GM12875 (cell line): Measurements from ENCODE around the gene ZNF566.

Experiments
- H3K4me3 ChIP-seq: one replicate; pipeline ENCODE4 v1.5.1; 2011; ENCODE audit warnings: low read depth, low read length, control low read depth
- TF ChIP-seq, protein P1 (sequence below): IDR thresholded peaks from 2 replicates; pipeline ENCODE4 v1.5.1; 2011; ENCODE audit warnings: low read depth, mild to moderate bottlenecking, control low read depth, inconsistent platforms, low read length, moderate library complexity, borderline replicate concordance; ENCODE audit not compliant: insufficient read depth

Gene ZNF566

DNA sequence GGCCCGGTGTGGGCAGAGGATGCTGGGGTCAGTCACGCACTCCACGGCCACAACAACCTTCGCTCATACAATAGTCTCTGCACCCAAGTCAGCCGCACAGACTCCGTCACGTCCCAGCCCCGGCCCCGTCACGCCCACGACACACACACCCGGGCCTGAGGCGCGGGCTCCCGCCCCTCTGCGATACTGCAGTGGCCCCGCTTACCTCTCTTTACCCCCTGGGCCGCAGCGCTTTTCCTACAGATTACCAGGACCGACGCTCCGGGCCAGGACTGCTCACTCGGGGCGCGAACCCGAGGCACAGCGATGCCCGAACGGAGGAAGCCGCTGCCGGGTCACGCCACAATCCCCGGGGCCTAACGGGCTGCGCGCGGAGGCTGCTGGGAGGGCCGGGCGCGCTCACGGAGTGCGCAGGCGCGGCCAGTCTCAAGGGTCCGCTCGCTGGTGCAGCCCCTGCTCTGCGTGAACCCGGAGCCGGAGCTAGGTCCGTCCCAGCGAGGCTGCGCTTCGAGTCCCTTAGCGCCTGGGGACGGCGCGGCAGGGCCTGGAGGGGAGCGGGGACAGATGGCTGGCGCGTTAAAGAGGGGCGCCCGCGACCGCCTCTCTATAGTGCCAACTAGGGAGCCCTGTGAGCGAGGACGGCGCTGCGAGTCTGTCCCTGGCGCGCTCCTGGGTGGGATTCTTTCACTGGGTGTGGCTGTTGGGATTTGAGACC is 70.9 kb downstream of the ZNF566 start, which contains the start of gene ZFP82:
Gene ZFP82 (minus strand): TSS at position 358 of the 715 bp plus-strand sequence. CDS start 8,855 bp downstream, outside the sequence.
- TF ChIP-seq, protein P1, sequence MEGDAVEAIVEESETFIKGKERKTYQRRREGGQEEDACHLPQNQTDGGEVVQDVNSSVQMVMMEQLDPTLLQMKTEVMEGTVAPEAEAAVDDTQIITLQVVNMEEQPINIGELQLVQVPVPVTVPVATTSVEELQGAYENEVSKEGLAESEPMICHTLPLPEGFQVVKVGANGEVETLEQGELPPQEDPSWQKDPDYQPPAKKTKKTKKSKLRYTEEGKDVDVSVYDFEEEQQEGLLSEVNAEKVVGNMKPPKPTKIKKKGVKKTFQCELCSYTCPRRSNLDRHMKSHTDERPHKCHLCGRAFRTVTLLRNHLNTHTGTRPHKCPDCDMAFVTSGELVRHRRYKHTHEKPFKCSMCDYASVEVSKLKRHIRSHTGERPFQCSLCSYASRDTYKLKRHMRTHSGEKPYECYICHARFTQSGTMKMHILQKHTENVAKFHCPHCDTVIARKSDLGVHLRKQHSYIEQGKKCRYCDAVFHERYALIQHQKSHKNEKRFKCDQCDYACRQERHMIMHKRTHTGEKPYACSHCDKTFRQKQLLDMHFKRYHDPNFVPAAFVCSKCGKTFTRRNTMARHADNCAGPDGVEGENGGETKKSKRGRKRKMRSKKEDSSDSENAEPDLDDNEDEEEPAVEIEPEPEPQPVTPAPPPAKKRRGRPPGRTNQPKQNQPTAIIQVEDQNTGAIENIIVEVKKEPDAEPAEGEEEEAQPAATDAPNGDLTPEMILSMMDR, result no peak
- H3K4me3 ChIP-seq, result peak within 1 kb of the TSS; percentile 81

DNA sequence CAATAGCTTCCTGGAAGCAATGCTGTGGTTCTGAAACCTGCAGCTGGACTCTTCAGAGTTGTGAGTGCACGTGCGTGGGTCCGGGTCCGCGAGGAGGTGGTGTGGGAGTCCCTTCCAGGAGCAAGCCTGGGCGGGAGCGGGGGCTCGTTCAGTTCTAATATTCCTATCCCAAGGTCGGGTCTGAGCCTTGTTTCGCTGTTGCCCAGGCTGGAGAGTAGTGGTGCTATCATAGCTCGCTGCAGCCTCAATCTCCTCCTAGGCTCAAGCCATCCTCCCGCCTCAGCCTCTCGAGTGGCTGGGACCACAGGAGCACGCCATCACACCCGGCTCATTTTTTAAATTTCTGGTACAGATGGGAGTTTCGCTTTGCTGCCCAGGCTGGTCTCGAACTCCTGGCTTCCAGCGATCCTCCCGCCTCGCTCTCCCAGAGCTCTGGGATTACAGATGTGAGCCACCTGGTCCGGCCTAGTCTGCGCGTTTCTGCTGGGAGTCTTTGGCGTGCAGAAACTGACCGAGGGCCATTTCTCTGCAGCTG is 71.5 kb downstream of the ZNF566 start:
- TF ChIP-seq, protein P1, result no peak
- H3K4me3 ChIP-seq, result peak overlapping the region; percentile 81

DNA sequence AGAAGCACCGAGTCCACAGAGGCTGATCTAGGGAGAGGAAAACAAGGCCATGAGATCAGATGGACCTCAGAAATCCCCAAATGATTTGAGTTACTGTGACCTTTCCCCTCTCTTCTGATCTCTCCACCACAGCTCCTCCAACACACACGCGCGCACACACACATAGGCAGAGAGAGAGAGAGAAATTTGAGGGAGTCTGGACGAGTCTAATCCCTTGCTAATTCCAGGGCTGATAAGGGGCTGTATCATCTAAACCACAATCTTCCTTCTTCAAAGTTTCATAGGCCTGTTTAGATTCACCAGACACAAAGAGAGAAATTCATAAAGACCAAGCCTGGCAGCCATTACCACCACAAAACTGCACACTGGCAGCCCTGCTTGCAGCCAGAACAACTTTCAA is 79.5 kb downstream of the ZNF566 start:
- no peak overlapping the region for H3K4me3 ChIP-seq
- TF ChIP-seq, protein P1, result no peak

DNA sequence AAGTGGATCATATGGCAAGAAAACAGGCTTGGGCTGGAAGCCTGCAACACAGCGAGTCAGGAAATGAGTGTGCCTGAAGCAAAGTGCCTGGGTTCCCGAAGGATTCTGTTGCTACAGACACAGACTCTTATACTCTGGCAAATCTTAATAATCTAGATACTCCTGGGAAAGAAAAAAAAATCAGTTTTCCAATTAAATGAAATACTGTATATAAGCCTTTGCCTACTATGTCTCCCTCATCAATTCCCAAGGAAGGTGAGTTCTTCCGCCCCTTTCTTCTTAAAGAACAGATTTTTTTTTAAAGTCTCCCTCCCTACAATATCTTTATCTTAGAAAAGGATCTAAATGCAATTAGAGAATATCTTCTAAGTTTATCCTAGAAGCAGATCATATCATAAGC is 81.3 kb downstream of the ZNF566 start:
- no peak overlapping the region for H3K4me3 ChIP-seq
- TF ChIP-seq, protein P1, result no peak

DNA sequence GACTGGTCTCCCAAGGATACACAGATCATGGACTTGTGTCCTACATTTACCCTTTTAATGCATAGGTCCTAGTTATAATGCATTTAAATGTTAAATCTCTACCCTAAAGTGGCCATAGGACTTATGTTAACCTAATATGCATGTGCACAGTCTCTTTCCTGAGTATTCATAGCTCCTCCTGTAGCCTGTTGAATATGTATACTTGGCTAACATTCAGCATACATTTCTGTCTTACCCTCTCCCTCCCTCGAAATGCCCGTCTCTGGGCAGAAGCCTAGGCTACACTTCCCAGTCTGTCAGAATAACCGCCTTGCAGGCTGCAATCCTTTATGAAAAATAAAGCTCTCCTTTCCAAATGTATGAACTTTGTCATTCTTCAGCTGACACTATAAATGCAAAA is 84.9 kb downstream of the ZNF566 start:
- no peak overlapping the region for H3K4me3 ChIP-seq
- TF ChIP-seq, protein P1, result no peak

DNA sequence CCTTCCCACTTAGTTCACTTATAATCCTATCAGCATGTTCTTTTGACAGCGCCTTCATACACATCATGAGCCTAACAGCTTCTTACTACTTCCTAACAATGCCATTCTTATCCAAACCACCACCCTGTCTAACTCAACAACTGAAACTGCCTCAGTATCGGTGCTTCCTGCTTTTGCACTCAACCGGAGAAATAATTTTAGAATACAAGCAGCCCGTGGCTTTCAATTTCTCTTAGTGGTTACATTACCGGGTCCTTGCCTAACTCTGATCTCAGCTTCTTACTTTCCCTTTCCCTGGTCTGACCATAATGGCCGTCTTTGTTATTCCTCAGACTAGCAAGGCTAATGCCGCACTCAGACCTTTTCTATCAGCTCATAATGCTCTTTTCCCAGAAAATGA is 87.9 kb downstream of the ZNF566 start:
- TF ChIP-seq, protein P1, result no peak
- no peak overlapping the region for H3K4me3 ChIP-seq

DNA sequence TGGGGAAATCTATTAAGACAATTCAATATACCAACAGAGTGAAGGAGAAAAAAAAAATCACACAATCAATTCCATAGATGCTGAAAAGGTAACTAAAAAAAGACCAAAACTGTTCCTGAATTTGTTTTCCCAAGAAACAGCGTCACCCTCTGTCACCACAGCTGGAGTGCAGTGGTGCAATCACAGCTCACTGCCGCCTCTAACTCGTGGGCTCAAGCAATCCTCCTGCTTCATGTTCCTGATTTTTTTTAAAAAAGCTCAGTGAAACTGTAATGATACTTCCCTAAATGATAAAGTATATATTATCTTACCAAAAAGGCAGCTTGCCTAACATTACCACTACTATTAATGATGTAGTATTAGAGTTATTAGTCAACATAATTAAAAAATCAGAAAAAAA is 90.8 kb downstream of the ZNF566 start:
- H3K4me3 ChIP-seq, result no peak overlapping the region
- TF ChIP-seq, protein P1, result no peak
